HCT116 (cell line): ENCODE measurements around the gene CYP3A4.
"Not testable (repeated sequence)": the region's sequence is repeated elsewhere in the genome, so short reads cannot be mapped to it uniquely, and the experiment has no call there.

Experiments
- EGR1 ChIP-seq: IDR thresholded peaks from 2 replicates; pipeline ENCODE4 v1.6.1; 2012; ENCODE audit warnings: low read depth
- ELF1 ChIP-seq: IDR thresholded peaks from 2 replicates; pipeline ENCODE4 v1.6.1; 2012; ENCODE audit warnings: low read depth, borderline replicate concordance
- EZH2phosphoT487 ChIP-seq: fragments of 200-600 bp; IDR thresholded peaks from 2 replicates; pipeline ENCODE4 v1.6.1; 2018; ENCODE audit warnings: antibody characterized with exemption, borderline replicate concordance
- TF ChIP-seq, protein P1 (sequence below), 3 experiments: fragments of 200-600 bp in 1 of 3; sonication (generic) in 1 of 3; IDR thresholded peaks in 2 of 3; conservative IDR thresholded peaks in 1 of 3; 2 replicates each; pipeline ENCODE4 v1.5.1; 2012 to 2017; ENCODE audit warnings: low read depth in 2 of 3, low read length in 2 of 3, antibody characterized with exemption in 1 of 3, borderline replicate concordance in 1 of 3, control low read depth in 1 of 3, mild to moderate bottlenecking in 1 of 3, mixed read lengths in 1 of 3, mixed run types in 1 of 3, moderate library complexity in 1 of 3; ENCODE audit not compliant: insufficient read depth in 1 of 3
- TF ChIP-seq, protein P2 (sequence below): IDR thresholded peaks from 2 replicates; pipeline ENCODE4 v1.6.1; 2012; ENCODE audit warnings: low read depth

DNA sequence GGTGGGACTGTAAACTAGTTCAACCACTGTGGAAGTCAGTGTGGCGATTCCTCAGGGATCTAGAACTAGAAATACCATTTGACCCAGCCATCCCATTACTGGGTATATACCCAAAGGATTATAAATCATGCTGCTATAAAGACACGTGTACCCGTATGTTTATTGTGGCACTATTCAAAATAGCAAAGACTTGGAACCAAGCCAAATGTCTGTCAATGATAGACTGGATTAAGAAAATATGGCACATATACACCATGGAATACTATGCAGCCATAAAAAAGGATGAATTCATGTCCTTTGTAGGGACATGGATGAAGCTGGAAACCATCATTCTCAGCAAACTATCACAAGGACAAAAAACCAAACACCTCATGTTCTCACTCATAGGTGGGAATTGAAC, 37.1 kb downstream of the CYP3A4 start:
- TF ChIP-seq, protein P1, sequence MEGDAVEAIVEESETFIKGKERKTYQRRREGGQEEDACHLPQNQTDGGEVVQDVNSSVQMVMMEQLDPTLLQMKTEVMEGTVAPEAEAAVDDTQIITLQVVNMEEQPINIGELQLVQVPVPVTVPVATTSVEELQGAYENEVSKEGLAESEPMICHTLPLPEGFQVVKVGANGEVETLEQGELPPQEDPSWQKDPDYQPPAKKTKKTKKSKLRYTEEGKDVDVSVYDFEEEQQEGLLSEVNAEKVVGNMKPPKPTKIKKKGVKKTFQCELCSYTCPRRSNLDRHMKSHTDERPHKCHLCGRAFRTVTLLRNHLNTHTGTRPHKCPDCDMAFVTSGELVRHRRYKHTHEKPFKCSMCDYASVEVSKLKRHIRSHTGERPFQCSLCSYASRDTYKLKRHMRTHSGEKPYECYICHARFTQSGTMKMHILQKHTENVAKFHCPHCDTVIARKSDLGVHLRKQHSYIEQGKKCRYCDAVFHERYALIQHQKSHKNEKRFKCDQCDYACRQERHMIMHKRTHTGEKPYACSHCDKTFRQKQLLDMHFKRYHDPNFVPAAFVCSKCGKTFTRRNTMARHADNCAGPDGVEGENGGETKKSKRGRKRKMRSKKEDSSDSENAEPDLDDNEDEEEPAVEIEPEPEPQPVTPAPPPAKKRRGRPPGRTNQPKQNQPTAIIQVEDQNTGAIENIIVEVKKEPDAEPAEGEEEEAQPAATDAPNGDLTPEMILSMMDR (IDR thresholded peaks at IDR 0.05 in 2 of 3, conservative IDR thresholded peaks at IDR 0.05 in 1 of 3; ENCODE audit: borderline replicate concordance in 1 of 3, insufficient read depth in 1 of 3, low read depth in 2 of 3, low read length in 2 of 3), result not testable (repeated sequence)
- TF ChIP-seq, protein P2, sequence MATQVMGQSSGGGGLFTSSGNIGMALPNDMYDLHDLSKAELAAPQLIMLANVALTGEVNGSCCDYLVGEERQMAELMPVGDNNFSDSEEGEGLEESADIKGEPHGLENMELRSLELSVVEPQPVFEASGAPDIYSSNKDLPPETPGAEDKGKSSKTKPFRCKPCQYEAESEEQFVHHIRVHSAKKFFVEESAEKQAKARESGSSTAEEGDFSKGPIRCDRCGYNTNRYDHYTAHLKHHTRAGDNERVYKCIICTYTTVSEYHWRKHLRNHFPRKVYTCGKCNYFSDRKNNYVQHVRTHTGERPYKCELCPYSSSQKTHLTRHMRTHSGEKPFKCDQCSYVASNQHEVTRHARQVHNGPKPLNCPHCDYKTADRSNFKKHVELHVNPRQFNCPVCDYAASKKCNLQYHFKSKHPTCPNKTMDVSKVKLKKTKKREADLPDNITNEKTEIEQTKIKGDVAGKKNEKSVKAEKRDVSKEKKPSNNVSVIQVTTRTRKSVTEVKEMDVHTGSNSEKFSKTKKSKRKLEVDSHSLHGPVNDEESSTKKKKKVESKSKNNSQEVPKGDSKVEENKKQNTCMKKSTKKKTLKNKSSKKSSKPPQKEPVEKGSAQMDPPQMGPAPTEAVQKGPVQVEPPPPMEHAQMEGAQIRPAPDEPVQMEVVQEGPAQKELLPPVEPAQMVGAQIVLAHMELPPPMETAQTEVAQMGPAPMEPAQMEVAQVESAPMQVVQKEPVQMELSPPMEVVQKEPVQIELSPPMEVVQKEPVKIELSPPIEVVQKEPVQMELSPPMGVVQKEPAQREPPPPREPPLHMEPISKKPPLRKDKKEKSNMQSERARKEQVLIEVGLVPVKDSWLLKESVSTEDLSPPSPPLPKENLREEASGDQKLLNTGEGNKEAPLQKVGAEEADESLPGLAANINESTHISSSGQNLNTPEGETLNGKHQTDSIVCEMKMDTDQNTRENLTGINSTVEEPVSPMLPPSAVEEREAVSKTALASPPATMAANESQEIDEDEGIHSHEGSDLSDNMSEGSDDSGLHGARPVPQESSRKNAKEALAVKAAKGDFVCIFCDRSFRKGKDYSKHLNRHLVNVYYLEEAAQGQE, result not testable (repeated sequence)
- not testable (repeated sequence) for TF ChIP-seq ELF1, EGR1, EZH2phosphoT487
